NCI-H146 treated with DMSO at 0.1 percent for 48 hours (cell line): ENCODE measurements around the gene SRGAP2B.
"Not testable (repeated sequence)": the region's sequence is repeated elsewhere in the genome, so short reads cannot be mapped to it uniquely, and the experiment has no call there.

Experiments used
- DNase-seq: peaks from one replicate; lab custom pipeline; 2025; ENCODE audit not compliant: unreplicated experiment; lab: John Stamatoyannopoulos, UW

Gene SRGAP2B

GRCh38 chr1:145000074-145000742 lies 94.9 kb downstream of the SRGAP2B start:
- not testable (repeated sequence) for DNase-seq

DNA sequence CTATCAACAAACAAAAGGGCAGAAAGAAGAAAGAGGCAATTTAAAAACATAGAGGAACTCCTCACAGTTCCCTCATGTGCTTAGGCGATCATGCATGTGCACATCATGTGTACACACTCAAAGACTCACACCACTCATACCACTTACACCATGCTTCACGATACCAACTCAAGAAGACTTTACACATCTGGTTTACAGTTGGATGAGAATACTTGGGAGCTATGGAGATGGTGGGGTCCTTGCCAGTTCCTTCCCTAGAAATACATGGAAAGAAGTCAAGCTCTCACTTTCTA lies 96.2 kb downstream of the SRGAP2B start:
- not testable (repeated sequence) for DNase-seq

GRCh38 chr1:144998134-144998980 lies 96.8 kb downstream of the SRGAP2B start:
- DNase-seq: not testable (repeated sequence)

DNA sequence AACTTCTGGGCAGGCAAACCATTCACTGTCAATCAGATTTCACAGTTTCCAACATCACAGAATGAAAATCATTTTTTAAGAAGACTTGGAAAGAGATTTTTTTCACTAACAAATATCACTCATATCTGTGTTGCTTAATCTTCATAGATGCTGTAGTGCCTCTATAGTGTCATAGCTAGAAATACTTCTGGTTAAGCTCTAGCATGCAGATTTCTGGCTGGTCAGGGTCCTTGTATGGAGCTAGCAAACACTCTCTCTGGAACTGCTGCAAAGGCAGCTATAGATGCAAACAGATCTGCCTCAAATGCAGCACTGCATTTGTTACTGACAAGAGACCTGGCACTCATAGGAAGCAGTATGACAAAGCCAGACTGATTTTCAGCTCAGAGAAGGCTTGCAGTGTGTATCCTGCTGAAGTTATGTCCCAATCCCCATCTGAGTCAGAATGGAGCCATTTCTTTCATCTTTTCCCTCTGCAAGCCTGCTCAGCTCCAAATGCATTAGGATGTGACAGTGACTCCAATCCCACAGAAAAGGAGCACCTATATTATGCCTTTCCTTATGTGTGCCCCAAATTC lies 99.2 kb downstream of the SRGAP2B start:
- DNase-seq: not testable (repeated sequence)

DNA sequence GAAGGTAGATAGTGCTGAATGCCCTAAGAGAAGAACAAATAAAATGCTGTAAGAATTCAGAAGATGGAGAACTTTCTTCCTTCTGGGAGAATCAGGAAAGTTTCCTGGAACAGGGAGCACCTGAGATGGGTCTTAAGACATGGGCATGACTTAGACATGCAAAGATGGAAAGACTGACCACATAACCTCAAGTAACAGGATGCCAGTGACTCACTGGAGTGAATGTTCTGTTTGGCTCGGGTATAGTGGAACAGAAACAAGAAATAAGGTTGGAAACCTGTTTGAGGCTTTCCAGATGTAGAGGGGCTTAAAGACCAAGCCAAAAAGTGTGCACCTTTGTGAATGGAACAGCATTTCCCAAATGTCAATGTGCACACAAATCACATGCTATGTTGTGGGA lies 102.2 kb downstream of the SRGAP2B start:
- not testable (repeated sequence) for DNase-seq

GRCh38 chr1:144990611-144991010 lies 104.5 kb downstream of the SRGAP2B start:
- not testable (repeated sequence) for DNase-seq

- not testable (repeated sequence) for DNase-seq
Measured at GRCh38 chr1:144987131-144987530, 108.0 kb downstream of the SRGAP2B start.

DNA sequence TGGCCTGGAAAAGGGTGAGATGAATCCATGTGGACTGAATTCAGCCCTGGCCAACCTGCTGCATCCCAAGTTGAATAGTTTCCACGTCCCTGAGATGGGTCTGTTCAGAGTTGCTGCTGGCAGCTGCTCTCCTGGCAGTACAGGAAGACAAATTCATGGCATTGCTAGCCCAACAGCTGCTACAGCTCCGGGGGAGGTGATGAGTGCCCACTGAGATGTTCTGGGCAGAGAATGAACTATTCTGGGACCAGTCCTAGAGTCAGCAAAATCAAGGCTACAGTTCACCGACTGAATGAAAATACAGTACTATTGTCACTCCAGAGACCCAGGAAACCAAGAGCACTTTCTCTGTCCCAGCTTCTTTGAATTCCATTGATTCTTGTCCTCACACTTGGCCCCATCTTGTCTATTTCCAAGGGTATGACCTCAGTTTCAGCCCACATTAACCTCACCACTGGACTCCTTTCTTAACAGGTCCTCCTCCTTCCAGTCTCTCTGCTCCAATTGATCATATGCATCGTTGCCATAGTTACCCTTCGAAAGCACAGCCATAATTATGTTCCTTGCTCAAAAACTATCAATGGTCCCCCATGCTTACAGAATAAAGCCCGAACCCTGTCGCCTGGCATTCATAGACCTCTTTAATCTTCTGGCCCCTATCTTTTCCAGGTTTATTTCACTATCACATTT lies 108.8 kb downstream of the SRGAP2B start:
- not testable (repeated sequence) for DNase-seq

DNA sequence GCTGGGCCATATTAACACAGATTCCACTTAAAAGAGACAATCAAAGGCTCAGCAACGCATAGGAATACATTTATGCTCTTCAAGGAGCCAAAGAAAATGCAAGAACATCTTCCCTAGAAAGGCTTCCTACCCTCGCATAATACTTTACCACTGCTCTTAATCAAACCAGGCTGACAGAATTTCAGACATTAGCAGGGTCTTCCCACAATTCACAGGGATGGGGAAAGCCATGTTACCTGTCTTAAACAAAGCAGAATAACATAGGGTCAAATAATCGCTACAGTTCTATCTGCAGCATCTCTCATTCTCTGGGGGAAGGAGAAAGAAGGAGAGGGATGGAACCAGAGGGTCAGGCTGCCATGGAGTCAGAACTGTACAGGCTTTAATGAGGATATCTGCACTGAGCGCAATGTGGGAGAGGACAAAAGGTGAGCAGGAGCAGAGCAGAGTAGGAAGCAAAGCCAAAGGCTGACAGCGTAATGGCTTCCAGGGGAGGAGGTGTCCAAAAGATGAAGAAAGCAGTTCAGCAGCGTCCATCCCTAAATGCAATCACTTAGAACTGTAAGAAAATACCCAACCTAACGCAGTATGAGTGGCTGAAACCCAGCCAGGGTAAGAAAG lies 109.5 kb downstream of the SRGAP2B start:
- not testable (repeated sequence) for DNase-seq

GRCh38 chr1:144982802-144983525 lies 112.2 kb downstream of the SRGAP2B start:
- DNase-seq: not testable (repeated sequence)

- DNase-seq: not testable (repeated sequence)
Measured at GRCh38 chr1:144981157-144981556, 114.0 kb downstream of the SRGAP2B start.

GRCh38 chr1:144979960-144980595 lies 115.0 kb downstream of the SRGAP2B start:
- DNase-seq: not testable (repeated sequence)

- DNase-seq: not testable (repeated sequence)
Measured at GRCh38 chr1:144977856-144978255, 117.3 kb downstream of the SRGAP2B start.

DNA sequence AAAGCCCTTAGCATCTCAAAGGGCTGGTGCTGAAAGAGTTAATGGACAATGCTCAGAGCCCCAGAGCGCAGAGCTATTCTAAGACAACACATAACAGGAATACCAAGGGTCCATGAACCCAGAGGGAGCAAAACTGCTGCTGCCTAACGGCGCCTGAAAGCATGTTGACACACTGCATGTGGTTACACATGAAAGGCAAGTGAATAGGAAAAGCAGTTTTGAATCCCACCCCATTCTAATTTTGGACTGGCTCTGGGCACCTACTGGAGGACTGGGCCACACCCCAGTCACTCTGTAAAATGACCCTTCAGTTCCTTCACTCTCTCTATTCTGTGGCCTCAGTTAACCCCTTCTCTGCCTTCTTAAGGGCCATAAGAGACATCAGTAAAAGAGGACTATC lies 123.2 kb downstream of the SRGAP2B start:
- not testable (repeated sequence) for DNase-seq

- DNase-seq: not testable (repeated sequence)
Measured at GRCh38 chr1:144966488-144966887, 128.6 kb downstream of the SRGAP2B start.

DNA sequence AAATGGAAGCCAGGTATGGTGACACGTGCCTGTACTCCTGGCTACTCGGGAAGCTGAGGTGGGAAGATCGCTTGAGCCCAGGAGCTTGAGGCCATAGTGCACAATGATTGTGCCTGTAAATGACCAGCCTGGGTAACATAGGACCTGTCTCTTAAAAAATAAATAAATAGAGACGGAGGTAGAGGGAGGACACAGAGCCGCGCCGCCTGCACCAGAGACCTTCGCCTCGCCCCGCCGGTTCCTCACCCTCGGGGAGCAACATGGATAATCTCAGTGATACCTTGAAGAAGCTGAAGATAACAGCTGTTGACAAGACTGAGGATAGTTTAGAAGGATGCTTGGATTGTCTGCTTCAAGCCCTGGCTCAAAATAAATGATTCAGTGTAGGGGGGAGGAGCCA lies 130.4 kb downstream of the SRGAP2B start:
- DNase-seq: not testable (repeated sequence)

- not testable (repeated sequence) for DNase-seq
Measured at GRCh38 chr1:144964186-144964585, 130.9 kb downstream of the SRGAP2B start.

GRCh38 chr1:144963571-144963970 lies 131.6 kb downstream of the SRGAP2B start:
- DNase-seq: not testable (repeated sequence)
